SIG-M5 (cell line): ENCODE results near the gene NCOA7.
"Not testable (repeated sequence)": the region's sequence is repeated elsewhere in the genome, so short reads cannot be mapped to it uniquely, and the experiment has no call there.

ENCODE experiments used
- DNase-seq: peaks from one replicate; lab custom pipeline; 2025; lab: John Stamatoyannopoulos, UW

Gene NCOA7

DNA sequence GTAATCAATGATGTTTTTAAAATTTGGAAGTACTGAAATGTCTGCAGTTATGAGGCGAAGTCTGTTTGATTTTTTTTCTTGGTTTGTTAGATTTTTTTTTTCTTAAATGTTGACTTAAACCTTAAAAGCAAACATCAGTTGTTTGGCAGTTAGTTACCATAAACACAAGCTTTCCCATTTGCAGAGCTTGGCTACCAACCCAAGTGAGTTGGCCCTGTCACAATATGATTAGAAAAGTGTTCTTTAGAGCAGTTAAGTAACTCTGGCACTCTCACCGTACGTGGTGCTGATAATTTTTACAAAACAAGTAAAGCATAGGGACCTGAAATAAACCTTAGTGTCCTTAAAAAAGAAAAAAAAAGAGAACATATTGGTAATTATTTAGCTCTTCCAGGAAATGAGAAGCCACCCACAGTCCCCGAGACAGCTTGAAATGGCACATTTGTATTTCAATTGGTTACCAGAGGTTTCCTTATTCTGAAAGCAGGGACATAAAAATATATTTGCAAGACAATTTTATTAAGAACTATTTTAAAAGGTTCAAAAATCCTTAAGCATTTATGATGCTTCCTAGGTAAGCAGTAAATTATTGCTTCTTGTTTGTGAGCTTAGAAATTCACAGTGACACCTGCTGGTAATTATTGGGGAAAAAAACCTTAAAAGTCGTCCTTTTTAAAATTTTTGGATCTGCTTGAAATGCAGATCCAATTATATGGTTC lies 37.4 kb upstream of the NCOA7 start:
- no peak for DNase-seq

DNA sequence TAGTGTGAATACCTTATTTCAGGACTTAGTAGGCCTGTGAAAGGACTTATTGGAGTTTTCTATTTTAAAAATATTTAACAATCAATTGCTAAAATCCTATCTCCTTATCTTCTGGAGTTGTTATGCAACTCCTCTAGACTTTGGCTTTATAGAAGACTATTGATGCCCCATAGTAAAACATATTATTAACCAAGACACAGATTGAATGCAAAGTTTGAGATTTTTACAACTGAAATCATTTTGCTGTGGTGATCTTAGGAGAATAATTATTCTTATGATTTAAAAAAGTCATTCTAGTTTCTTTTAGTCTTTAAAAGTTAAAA lies 36.9 kb upstream of the NCOA7 start:
- DNase-seq, result no peak

DNA sequence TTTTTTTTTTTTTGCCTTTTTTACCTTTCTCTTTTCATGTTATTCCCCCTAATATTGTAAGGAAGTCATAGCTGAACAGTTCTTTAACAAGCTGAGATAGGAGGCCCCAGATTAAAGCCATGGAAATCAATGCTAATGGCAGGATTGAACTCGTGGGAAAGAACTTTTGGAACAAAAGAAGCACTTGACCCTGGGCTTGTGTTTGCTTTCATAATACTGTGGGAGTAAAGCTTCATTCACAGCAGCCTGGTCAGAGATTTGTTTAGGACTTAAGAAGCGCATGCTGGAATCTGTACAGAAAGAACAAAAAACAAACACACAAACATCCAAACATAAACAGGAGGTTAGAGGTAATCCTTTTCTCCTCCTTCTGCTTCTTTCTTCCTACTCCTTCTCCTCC lies 36.2 kb upstream of the NCOA7 start:
- DNase-seq, result no peak

DNA sequence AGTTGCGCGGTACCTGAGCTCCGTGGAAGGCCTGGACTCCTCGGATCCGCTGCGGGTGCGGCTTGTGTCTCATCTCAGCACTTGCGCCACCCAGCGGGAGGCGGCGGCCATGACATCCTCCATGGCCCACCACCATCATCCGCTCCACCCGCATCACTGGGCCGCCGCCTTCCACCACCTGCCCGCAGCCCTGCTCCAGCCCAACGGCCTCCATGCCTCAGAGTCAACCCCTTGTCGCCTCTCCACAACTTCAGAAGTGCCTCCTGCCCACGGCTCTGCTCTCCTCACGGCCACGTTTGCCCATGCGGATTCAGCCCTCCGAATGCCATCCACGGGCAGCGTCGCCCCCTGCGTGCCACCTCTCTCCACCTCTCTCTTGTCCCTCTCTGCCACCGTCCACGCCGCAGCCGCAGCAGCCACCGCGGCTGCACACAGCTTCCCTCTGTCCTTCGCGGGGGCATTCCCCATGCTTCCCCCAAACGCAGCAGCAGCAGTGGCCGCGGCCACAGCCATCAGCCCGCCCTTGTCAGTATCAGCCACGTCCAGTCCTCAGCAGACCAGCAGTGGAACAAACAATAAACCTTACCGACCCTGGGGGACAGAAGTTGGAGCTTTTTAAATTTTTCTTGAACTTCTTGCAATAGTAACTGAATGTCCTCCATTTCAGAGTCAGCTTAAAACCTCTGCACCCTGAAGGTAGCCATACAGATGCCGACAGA lies 31.4 kb upstream of the NCOA7 start:
- DNase-seq, result no peak

DNA sequence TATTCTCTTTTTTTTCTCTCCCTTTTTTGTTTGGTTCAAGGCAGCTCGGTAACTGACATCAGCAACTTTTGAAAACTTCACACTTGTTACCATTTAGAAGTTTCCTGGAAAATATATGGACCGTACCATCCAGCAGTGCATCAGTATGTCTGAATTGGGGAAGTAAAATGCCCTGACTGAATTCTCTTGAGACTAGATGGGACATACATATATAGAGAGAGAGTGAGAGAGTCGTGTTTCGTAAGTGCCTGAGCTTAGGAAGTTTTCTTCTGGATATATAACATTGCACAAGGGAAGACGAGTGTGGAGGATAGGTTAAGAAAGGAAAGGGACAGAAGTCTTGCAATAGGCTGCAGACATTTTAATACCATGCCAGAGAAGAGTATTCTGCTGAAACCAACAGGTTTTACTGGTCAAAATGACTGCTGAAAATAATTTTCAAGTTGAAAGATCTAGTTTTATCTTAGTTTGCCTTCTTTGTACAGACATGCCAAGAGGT lies 30.8 kb upstream of the NCOA7 start:
- no peak for DNase-seq

DNA sequence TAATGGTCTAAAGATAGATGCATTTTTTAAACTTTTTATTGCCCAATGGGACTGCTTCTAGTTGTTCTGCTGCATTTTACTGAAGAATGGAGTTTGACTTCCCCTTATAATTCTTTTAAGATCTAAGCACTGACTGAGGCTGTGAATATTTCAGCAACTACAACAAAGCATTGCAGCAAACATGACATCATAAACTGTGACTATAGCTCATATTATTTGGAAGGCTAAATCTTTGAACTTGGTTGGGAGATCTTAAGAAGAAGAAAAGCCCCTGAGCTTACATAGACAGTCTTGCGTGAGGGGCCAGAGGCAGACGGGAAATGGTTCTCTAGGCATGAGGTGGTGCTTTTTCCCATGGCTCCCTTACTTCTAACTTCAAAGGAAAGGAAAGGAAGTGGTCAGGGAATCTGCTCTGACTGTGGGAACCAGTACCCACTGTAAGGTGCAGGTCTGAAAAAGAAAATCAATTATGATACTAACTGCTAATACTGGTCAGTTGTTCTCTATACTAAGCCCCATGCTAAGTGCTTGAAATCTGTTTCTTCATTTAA lies 26.6 kb upstream of the NCOA7 start:
- DNase-seq, result no peak

DNA sequence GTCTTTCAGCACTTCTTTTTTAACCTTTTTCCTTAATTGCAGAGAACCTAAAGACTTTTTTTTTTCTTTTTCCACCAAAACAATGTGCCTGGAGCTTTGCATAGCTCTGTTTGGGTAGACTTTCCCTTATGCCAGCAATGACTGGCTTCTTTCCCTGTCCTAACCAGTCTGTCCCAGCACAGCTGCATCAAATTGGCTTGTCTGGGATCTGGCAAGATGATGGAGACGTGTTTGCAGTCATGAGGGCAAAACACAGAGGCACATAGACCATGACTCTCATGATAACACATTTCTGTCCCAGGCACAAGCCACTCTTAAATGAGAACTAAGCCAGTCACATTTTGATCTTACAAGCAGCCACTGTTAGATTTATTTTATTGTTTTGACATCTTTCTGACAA lies 24.8 kb upstream of the NCOA7 start:
- DNase-seq, result no peak

GRCh38 chr6:125766641-125767040 lies 24.1 kb upstream of the NCOA7 start:
- DNase-seq, result no peak

DNA sequence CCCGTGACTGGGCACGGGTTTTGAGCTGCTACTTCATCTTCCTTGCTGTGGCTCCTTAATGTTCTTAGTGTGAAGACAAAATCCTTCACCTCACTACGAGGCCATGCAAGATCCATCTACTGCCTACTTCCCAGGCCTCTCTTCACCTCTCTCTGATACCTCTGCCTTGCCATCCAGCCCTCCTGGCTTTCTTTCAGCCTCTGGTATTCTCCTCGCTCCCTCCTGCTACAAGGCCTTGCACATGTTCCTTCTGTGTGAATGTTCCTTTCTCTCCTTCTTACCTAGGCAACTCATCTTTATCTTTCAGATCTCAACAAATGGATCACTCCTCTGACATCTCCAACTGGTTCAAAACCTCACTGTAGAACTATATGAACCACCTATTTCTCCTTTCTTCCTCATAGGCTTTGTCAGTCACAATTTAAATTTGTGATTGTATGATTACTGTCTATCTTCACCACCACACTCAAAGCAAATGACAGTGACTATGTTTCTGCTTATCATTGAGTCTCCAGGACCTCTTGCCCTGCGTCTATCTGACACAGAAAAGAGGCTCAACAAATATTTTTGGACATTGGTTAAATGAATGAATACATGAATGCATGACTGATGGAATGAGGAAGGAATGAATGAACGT lies 21.5 kb upstream of the NCOA7 start:
- DNase-seq, result no peak

DNA sequence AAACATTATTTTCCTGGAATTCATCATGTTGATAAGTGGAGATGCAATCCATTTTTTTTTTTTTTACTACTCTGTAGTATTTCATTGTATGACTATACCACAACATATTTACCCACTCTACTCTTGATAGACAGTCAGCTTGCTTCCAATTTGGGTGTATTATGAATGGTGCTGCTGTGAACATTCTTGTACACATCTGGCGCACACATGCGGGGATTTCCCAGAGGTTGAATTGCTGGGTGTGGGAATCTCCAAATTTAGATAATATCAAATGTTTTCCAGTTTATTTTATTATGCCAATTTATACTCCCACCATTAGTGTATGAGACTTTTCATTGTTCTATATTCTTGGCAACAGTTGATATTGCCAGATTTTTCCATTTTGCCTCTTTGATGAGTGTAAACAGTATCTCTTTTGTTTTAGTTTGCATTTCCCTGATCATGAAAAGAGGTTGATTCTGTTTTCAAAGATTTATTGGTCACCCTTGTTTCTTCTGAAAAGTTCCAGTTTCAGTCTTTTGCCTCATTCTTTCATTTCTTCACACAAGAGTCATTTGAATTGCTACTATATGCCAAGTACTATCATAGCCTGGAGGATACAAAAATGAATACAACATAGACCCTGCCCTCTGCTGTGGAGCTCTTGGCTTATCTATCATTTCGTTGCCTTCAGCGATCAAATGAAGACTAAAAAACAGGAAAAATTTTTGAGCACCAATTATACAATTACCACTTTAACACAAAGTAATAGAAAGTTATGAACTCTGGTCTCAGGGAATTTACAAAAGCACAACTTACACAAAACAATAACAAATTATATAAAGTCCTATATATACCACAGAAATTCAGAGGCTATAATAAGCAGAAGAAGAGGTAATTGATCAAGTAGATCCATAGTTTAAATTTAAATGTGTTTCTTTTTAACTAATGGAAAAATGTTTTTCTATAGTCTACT lies 17.1 kb upstream of the NCOA7 start:
- no peak for DNase-seq

- DNase-seq, result not testable (repeated sequence)
These were observed 14.5 kb upstream of the NCOA7 start for GRCh38 chr6:125776107-125776826.

DNA sequence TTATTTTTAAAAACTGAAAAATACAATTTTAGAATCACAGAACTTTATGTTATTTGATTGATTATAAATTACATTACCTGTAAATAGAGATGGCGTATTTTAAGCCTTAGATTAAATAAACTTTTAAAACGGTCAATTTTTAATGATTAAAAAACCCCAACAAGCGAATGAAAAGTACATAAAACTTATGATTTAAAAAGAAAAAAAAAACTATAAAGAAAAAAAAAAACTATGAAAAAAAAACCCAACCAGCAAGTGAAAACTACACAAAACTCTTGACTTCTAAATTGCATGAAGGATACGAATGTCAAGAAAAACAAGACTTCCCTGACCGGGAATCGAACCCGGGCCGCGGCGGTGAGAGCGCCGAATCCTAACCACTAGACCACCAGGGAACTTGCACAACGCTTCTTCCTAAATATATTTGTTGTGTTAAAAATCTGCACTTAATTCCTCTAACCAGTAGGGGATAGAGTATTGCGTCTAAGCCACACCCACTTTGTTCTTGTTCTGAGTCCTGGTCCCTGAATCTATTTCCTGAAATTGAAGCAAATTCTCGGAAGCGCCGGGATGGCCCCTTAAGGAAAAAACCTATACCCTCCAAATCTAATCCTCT lies 10.7 kb upstream of the NCOA7 start:
- peak; percentile 70 for DNase-seq

DNA sequence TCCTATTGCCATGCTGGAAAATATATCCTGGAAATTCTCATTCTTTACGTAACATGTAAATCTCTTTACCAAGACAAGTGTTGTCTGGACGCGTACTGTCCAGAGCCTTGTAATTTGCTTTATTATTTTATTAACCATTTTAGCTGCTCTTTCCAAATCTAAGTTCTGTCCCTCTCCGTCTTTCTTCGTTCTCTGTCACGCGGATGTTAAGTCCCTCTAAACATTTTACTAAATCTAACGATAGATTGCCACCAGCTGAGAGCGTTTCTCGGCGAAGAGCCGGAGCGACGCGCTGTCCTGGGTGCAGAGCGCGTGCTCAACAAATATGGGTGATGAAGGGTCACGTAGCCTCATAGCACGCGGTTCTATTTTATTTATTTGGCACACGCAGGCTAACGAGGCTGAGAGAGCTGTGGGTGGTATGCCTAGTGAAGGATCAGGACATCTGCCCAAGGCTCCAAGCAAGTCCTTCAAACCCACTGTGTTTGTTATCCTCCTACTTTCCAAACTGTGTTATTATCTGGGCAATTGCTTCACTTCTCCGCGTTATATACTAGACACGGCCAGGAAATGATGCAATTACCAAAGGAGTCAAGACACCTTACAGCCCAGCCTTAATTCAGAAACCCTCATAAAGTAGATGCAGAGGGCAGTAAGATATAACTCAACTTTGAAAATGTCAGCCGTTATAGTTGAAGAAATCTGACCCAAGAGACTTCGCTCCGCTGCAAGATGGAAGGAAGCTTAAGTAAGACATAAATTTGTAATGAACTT lies 10.0 kb upstream of the NCOA7 start:
- DNase-seq, result peak; percentile 30

- DNase-seq, result no peak
These were observed 9.4 kb upstream of the NCOA7 start for GRCh38 chr6:125781314-125781868.

- no peak for DNase-seq
These were observed 6.4 kb upstream of the NCOA7 start for GRCh38 chr6:125784365-125784764.

GRCh38 chr6:125787791-125788190 lies 3.0 kb upstream of the NCOA7 start:
- DNase-seq, result no peak

GRCh38 chr6:125789167-125789566 lies 1.6 kb upstream of the NCOA7 start:
- DNase-seq, result no peak

DNA sequence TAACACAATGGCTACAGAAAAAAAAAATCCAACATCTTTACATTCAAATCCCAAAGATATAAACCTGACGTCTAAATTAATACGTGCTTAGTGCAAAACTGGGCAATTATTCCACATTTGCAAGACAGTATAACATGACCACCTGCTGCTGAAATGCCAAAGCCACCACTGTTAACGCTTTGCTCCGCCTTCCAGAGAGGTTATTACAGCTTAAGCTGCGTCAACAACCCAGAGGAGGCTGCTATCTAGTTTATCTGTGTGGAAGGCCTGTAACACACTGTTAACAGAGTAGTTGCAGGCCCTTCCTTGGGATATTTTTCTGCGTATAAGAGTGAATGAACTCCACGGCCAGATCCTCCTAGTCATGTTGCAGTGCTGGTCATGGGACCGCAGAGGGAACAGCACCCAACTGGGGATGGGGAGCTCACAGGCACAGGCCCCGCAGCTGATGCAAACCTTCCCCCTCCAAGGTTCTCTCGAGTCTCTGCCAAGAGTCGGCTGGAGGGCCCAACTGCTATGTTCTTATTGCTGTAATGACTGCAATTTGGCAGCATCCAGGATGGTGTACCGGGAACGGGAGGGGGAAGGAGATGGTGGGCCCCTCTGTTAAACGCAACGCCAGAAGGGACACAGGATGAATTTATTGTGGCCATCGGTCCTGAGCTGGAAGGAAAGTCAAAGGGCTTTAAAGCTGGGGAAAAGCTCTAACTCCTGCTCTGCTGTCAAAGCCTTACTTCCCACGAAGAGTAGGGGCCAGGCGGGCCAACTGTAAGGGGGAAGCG lies 993 bp upstream of the NCOA7 start:
- DNase-seq, result no peak
